ENCODE results near the gene MYRFL.

GRCh38 chr12:69915964-69916363 lies 90.9 kb downstream of the MYRFL start:
- TF ChIP-seq EZH2 (IDR thresholded peaks at IDR 0.05; ENCODE audit: low read depth) = no peak
- no peak for TF ChIP-seq CTCF (conservative IDR thresholded peaks at IDR 0.05)
